ENCODE measurements around the gene NPIPB6. TPM values are rescaled to one million over a fixed set of nuclear protein-coding genes. Genes with fewer than 3 reads are reported as not detected.

The NPIPB6 gene
- total RNA-seq, 1 donor from 2014 or later, result 1.7 TPM

- Histone ChIP-seq H3K27ac (no peak overlapping the region), H3K9me3 (no peaks in the 10 kb centered on the region), H3K27me3 (no peaks in the 10 kb centered on the region), H3K36me3 (no peaks in the 10 kb centered on the region), H3K4me1 (peaks cover 2 to 5% of the 10 kb centered on the region in 2 donors), H3K4me3 (no peak overlapping the region)
- intact Hi-C loops (cut with DNase I), result no loop called here
- no peak for DNase-seq (ENCODE audit: low spot score in 2 of 2)
- TF ChIP-seq CTCF (IDR thresholded peaks at IDR 0.05), result no peak
Observed at GRCh38 chr16:28297784-28298510, 65.4 kb downstream of the NPIPB6 start.

GRCh38 chr16:28297308-28297707 is 66.0 kb downstream of the NPIPB6 start:
- H3K4me1 ChIP-seq, result peaks cover 7 to 9% of the 10 kb centered on the region in 2 donors
- H3K4me3 ChIP-seq, result no peak overlapping the region
- intact Hi-C loops (cut with DNase I), result no loop called here
- no peaks in the 10 kb centered on the region for H3K27me3 ChIP-seq
- DNase-seq (ENCODE audit: low spot score in 2 of 2), result no peak
- H3K36me3 ChIP-seq, result no peaks in the 10 kb centered on the region
- no peaks in the 10 kb centered on the region for H3K9me3 ChIP-seq
- H3K27ac ChIP-seq, result no peak overlapping the region
- TF ChIP-seq CTCF (IDR thresholded peaks at IDR 0.05), result no peak

GRCh38 chr16:28295276-28295675 is 68.0 kb downstream of the NPIPB6 start:
- Histone ChIP-seq H3K27me3 (no peaks in the 10 kb centered on the region), H3K4me3 (no peak overlapping the region), H3K9me3 (no peaks in the 10 kb centered on the region), H3K4me1 (peaks cover 7 to 9% of the 10 kb centered on the region in 2 donors), H3K36me3 (no peaks in the 10 kb centered on the region), H3K27ac (no peak overlapping the region)
- no peak for TF ChIP-seq CTCF (IDR thresholded peaks at IDR 0.05)
- no peak for DNase-seq (ENCODE audit: low spot score in 2 of 2)
- intact Hi-C loops (cut with DNase I), result no loop called here

GRCh38 chr16:28294201-28294600 is 69.1 kb downstream of the NPIPB6 start:
- Histone ChIP-seq H3K27me3 (no peaks in the 10 kb centered on the region), H3K4me3 (no peak overlapping the region), H3K4me1 (peaks cover 7 to 9% of the 10 kb centered on the region in 2 donors), H3K36me3 (no peaks in the 10 kb centered on the region), H3K27ac (no peak overlapping the region), H3K9me3 (no peaks in the 10 kb centered on the region)
- no peak for TF ChIP-seq CTCF (IDR thresholded peaks at IDR 0.05)
- intact Hi-C loops (cut with DNase I), result no loop called here
- no peak for DNase-seq (ENCODE audit: low spot score in 2 of 2)

GRCh38 chr16:28293601-28293960 is 69.7 kb downstream of the NPIPB6 start:
- no peaks in the 10 kb centered on the region for H3K27me3 ChIP-seq
- H3K27ac ChIP-seq, result no peak overlapping the region
- H3K4me3 ChIP-seq, result peak overlapping the region in 1 of 2 donors; percentile 70
- no peak for TF ChIP-seq CTCF (IDR thresholded peaks at IDR 0.05)
- H3K36me3 ChIP-seq, result no peaks in the 10 kb centered on the region
- intact Hi-C loops (cut with DNase I), result no loop called here
- DNase-seq (ENCODE audit: low spot score in 2 of 2), result no peak
- peaks cover 7 to 9% of the 10 kb centered on the region in 2 donors for H3K4me1 ChIP-seq
- H3K9me3 ChIP-seq, result no peaks in the 10 kb centered on the region
